Karpas-422 (cell line): ENCODE results near the gene ABCB7. TPM values are rescaled to one million over a fixed set of nuclear protein-coding genes. Genes with fewer than 3 reads are reported as not detected.
"Not testable (repeated sequence)": the region's sequence is repeated elsewhere in the genome, so short reads cannot be mapped to it uniquely, and the experiment has no call there.

Experiments used
- DNase-seq: peaks from one replicate; pipeline ENCODE4 v3.0.0-alpha.2; 2015
- H2AFZ ChIP-seq: fragments of 200-600 bp; sonication (generic); 2 replicates; pipeline ENCODE4 v1.6.1; 2014; ENCODE audit warnings: antibody characterized with exemption, low read length, mixed read lengths
- H3K27ac ChIP-seq: fragments of 200-600 bp; sonication (generic); 2 replicates; pipeline ENCODE4 v1.5.1; 2014; ENCODE audit warnings: mild to moderate bottlenecking, low read length, moderate library complexity
- H3K27me3 ChIP-seq: fragments of 200-600 bp; sonication (generic); 2 replicates; pipeline ENCODE4 v1.6.1; 2014; ENCODE audit warnings: low read length, mixed read lengths
- H3K36me3 ChIP-seq: fragments of 200-600 bp; sonication (generic); 2 replicates; pipeline ENCODE4 v1.6.1; 2014; ENCODE audit warnings: low read length, mixed read lengths; ENCODE audit not compliant: insufficient read depth
- H3K4me1 ChIP-seq: fragments of 200-600 bp; sonication (generic); 2 replicates; pipeline ENCODE4 v1.6.1; 2014; ENCODE audit warnings: mild to moderate bottlenecking, low read length, mixed read lengths
- H3K4me2 ChIP-seq: fragments of 200-600 bp; sonication (generic); 2 replicates; pipeline ENCODE4 v1.6.1; 2014; ENCODE audit warnings: low read length, low read depth, mild to moderate bottlenecking; ENCODE audit not compliant: poor library complexity, severe bottlenecking
- H3K4me3 ChIP-seq: fragments of 200-600 bp; sonication (generic); 2 replicates; pipeline ENCODE4 v1.5.1; 2014; ENCODE audit warnings: mild to moderate bottlenecking, antibody characterized with exemption, low read length, mixed read lengths
- H3K79me2 ChIP-seq: fragments of 200-600 bp; sonication (generic); 2 replicates; pipeline ENCODE4 v1.6.1; 2014; ENCODE audit warnings: mild to moderate bottlenecking, low read length, mixed read lengths
- H3K9ac ChIP-seq: fragments of 200-600 bp; sonication (generic); 2 replicates; pipeline ENCODE4 v1.6.0; 2014; ENCODE audit warnings: low read length
- H3K9me2 ChIP-seq: fragments of 200-600 bp; sonication (generic), shearing (Covaris generic); replicated peaks from 2 replicates; pipeline ENCODE4 v1.6.0; 2014; ENCODE audit warnings: mild to moderate bottlenecking, low read length, moderate library complexity; ENCODE audit not compliant: insufficient read depth
- H3K9me3 ChIP-seq: fragments of 300-700, 200-600 bp; sonication (generic); 2 replicates; pipeline ENCODE4 v1.6.1; 2014; ENCODE audit warnings: low read length, mixed read lengths
- H4K20me1 ChIP-seq: fragments of 200-600 bp; sonication (generic); 2 replicates; pipeline ENCODE4 v1.6.1; 2014; ENCODE audit warnings: mild to moderate bottlenecking, antibody characterized with exemption, low read length, low read depth; ENCODE audit not compliant: insufficient read depth
- total RNA-seq: library from RNA; depleted of rRNA; stranded (reverse); fragments of >200 nt; shearing (Covaris generic); gene quantifications from 2 replicates; pipeline ENCODE4 v1.2.3, GENCODE V29; 2014; ENCODE audit warnings: low replicate concordance; rRNA removed

ABCB7 gene
- 59.3 and 65.3 TPM in 2 replicates for total RNA-seq

GRCh38 chrX:75155827-75156525 lies at the start of gene ABCB7:
TSS of gene ABCB7 (minus strand) at chrX:75156283. CDS start at chrX:75156272, 11 bp downstream.
- no peaks in the 10 kb centered on the region for H3K9me3 ChIP-seq
- H3K9ac ChIP-seq, result peak within 1 kb of the TSS; percentile 85
- no peaks in the 10 kb centered on the region for H4K20me1 ChIP-seq
- peaks cover 15% of the 10 kb centered on the region for H3K4me1 ChIP-seq
- H3K36me3 ChIP-seq, result no peaks in the 10 kb centered on the region; the same call in 1 of the 2 replicates
- H3K79me2 ChIP-seq, result peaks cover 53% of the 10 kb centered on the region
- peak within 1 kb of the TSS; percentile 66 for H2AFZ ChIP-seq
- peak; percentile 88 for DNase-seq
- peak within 1 kb of the TSS; percentile 90 for H3K4me3 ChIP-seq
- H3K27me3 ChIP-seq, result no peaks in the 10 kb centered on the region
- peak within 1 kb of the TSS; percentile 80 for H3K4me2 ChIP-seq
- H3K9me2 ChIP-seq, result no peaks in the 10 kb centered on the region
- peak within 1 kb of the TSS; percentile 70 for H3K27ac ChIP-seq

- not testable (repeated sequence) for H3K4me1 ChIP-seq, H3K27me3 ChIP-seq, H3K9ac ChIP-seq, H3K9me2 ChIP-seq, H3K36me3 ChIP-seq, H4K20me1 ChIP-seq, H3K9me3 ChIP-seq, H3K79me2 ChIP-seq, H3K4me2 ChIP-seq, H3K4me3 ChIP-seq, H2AFZ ChIP-seq, DNase-seq, H3K27ac ChIP-seq
These were observed 32.5 kb upstream of the ABCB7 start for GRCh38 chrX:75188415-75189206.

DNA sequence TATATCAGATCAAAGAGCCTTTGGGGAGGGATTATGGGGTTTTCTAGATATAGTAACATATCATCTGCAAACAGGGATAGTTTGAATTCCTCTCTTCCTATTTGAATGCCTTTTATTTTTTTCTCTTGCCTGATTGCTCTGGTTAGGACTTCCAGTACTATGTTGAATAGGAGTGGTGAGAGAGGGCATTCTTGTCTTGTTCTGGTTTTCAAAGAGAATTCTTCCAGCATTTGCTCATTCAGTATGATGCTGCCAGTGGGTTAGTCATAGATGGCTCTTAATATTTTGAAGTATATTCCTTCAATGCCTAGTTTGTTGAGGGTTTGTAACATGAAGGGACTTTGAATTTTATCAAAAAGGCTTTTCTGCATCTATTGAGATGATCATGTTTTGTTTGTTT lies 25.6 kb upstream of the ABCB7 start:
- Histone ChIP-seq H3K9me3 (no peaks in the 10 kb centered on the region), H3K4me1 (no peaks in the 10 kb centered on the region), H3K4me2 (no peak overlapping the region), H3K9ac (no peak overlapping the region), H2AFZ (no peak overlapping the region), H3K27me3 (no peaks in the 10 kb centered on the region), H3K4me3 (no peak overlapping the region), H3K36me3 (no peaks in the 10 kb centered on the region), H3K27ac (no peak overlapping the region), H4K20me1 (no peaks in the 10 kb centered on the region), H3K9me2 (no peaks in the 10 kb centered on the region), H3K79me2 (no peaks in the 10 kb centered on the region)
- DNase-seq, result no peak

- H2AFZ ChIP-seq, H3K9ac ChIP-seq, H3K4me3 ChIP-seq, H3K27ac ChIP-seq, H3K4me2 ChIP-seq, H4K20me1 ChIP-seq, H3K9me2 ChIP-seq, H3K36me3 ChIP-seq, DNase-seq, H3K79me2 ChIP-seq, H3K9me3 ChIP-seq, H3K27me3 ChIP-seq, H3K4me1 ChIP-seq: not testable (repeated sequence)
These were observed 23.6 kb upstream of the ABCB7 start for GRCh38 chrX:75179536-75180293.

GRCh38 chrX:75172257-75172890 lies 16.3 kb upstream of the ABCB7 start:
- DNase-seq, H3K27ac ChIP-seq, H3K79me2 ChIP-seq, H3K9me2 ChIP-seq, H3K27me3 ChIP-seq, H4K20me1 ChIP-seq, H3K4me2 ChIP-seq, H3K4me1 ChIP-seq, H3K9ac ChIP-seq, H3K4me3 ChIP-seq, H2AFZ ChIP-seq, H3K36me3 ChIP-seq, H3K9me3 ChIP-seq: not testable (repeated sequence)

- no peaks in the 10 kb centered on the region for H3K36me3 ChIP-seq
- H2AFZ ChIP-seq, result no peak overlapping the region
- H3K9me3 ChIP-seq, result no peaks in the 10 kb centered on the region
- H3K4me1 ChIP-seq, result peaks cover 15% of the 10 kb centered on the region
- no peaks in the 10 kb centered on the region for H3K27me3 ChIP-seq
- no peaks in the 10 kb centered on the region for H4K20me1 ChIP-seq
- no peak overlapping the region for H3K4me2 ChIP-seq
- H3K4me3 ChIP-seq, result no peak overlapping the region
- peaks cover 32% of the 10 kb centered on the region for H3K79me2 ChIP-seq
- H3K9me2 ChIP-seq, result no peaks in the 10 kb centered on the region
- DNase-seq, result no peak
- H3K9ac ChIP-seq, result no peak overlapping the region
- H3K27ac ChIP-seq, result no peak overlapping the region
These were observed 2.0 kb upstream of the ABCB7 start for GRCh38 chrX:75158054-75158453.

- Histone ChIP-seq H3K4me1 (peaks cover 15% of the 10 kb centered on the region), H3K9me3 (no peaks in the 10 kb centered on the region), H4K20me1 (no peaks in the 10 kb centered on the region), H2AFZ (peak overlapping the region; percentile 48), H3K79me2 (peaks cover 48% of the 10 kb centered on the region), H3K9me2 (no peaks in the 10 kb centered on the region), H3K27ac (peak overlapping the region; percentile 70), H3K9ac (peak overlapping the region; percentile 85), H3K27me3 (no peaks in the 10 kb centered on the region), H3K4me3 (peak overlapping the region; percentile 90), H3K36me3 (no peaks in the 10 kb centered on the region), H3K4me2 (peak overlapping the region; percentile 80)
- peak; percentile 55 for DNase-seq
These were observed 455 bp upstream of the ABCB7 start for GRCh38 chrX:75156531-75156945.
